ENCODE data around the gene IL21R. TPM values are rescaled to one million over a fixed set of nuclear protein-coding genes. Genes with fewer than 3 reads are reported as not detected.

IL21R gene
- total and polyA plus RNA-seq, 9 of the 15 experiments (the other 6 are each of a cell fraction or from before 2014, with no cell fraction given) = 0.04 to 0.34 (median 0.18) TPM; not detected in 1

DNA sequence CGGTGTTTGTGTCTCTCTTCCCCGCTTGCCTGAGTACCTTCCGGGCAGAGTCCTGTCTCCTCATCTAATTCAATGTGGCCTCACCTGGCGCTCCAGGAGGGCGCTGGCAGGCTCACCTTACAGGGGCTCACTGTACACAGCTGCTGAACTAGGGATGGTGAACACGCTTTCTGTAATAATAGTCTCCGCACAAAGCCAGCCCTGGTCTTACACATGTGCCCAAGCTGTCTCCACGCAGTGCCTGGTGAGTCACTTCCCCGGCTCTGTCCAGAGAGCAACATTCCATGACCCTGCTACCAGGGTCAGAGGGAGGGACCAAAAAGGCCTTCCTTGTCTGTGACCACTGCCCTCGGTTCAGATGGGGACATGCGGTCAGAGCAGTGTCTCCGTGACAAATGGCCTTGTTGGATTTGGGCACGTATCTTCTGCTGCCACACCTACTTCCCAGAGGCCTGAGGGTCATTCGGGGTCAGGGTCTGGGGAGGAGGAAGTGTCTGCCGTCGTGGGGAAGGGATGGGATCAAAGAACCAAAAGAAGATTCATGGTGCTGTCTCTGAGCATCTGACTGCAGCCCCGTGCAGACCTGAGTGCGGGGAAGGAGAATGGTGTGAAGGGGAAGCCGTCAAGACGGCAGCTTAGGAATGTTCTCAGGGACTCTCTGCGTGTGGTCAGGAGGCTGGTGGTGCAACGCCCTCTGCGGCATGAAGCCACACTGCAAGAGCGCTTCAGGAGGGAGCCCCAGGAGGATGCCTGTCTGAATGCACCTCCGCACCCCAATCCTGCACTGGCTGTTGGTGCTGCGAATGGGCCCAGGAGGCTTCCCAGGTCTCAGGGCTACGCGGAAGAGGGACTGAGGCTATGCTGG lies 68.8 kb downstream of the IL21R start (continued):
- TF ChIP-seq, protein P1, sequence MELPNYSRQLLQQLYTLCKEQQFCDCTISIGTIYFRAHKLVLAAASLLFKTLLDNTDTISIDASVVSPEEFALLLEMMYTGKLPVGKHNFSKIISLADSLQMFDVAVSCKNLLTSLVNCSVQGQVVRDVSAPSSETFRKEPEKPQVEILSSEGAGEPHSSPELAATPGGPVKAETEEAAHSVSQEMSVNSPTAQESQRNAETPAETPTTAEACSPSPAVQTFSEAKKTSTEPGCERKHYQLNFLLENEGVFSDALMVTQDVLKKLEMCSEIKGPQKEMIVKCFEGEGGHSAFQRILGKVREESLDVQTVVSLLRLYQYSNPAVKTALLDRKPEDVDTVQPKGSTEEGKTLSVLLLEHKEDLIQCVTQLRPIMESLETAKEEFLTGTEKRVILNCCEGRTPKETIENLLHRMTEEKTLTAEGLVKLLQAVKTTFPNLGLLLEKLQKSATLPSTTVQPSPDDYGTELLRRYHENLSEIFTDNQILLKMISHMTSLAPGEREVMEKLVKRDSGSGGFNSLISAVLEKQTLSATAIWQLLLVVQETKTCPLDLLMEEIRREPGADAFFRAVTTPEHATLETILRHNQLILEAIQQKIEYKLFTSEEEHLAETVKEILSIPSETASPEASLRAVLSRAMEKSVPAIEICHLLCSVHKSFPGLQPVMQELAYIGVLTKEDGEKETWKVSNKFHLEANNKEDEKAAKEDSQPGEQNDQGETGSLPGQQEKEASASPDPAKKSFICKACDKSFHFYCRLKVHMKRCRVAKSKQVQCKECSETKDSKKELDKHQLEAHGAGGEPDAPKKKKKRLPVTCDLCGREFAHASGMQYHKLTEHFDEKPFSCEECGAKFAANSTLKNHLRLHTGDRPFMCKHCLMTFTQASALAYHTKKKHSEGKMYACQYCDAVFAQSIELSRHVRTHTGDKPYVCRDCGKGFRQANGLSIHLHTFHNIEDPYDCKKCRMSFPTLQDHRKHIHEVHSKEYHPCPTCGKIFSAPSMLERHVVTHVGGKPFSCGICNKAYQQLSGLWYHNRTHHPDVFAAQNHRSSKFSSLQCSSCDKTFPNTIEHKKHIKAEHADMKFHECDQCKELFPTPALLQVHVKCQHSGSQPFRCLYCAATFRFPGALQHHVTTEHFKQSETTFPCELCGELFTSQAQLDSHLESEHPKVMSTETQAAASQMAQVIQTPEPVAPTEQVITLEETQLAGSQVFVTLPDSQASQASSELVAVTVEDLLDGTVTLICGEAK (IDR thresholded peaks at IDR 0.05) = no peak
- TF ChIP-seq, protein P1 (CRISPR knock-in tag; IDR thresholded peaks at IDR 0.05) = 0 out of 2 replicates have a peak, but pooled peaks have one; percentile 34
- TF ChIP-seq, protein P2, sequence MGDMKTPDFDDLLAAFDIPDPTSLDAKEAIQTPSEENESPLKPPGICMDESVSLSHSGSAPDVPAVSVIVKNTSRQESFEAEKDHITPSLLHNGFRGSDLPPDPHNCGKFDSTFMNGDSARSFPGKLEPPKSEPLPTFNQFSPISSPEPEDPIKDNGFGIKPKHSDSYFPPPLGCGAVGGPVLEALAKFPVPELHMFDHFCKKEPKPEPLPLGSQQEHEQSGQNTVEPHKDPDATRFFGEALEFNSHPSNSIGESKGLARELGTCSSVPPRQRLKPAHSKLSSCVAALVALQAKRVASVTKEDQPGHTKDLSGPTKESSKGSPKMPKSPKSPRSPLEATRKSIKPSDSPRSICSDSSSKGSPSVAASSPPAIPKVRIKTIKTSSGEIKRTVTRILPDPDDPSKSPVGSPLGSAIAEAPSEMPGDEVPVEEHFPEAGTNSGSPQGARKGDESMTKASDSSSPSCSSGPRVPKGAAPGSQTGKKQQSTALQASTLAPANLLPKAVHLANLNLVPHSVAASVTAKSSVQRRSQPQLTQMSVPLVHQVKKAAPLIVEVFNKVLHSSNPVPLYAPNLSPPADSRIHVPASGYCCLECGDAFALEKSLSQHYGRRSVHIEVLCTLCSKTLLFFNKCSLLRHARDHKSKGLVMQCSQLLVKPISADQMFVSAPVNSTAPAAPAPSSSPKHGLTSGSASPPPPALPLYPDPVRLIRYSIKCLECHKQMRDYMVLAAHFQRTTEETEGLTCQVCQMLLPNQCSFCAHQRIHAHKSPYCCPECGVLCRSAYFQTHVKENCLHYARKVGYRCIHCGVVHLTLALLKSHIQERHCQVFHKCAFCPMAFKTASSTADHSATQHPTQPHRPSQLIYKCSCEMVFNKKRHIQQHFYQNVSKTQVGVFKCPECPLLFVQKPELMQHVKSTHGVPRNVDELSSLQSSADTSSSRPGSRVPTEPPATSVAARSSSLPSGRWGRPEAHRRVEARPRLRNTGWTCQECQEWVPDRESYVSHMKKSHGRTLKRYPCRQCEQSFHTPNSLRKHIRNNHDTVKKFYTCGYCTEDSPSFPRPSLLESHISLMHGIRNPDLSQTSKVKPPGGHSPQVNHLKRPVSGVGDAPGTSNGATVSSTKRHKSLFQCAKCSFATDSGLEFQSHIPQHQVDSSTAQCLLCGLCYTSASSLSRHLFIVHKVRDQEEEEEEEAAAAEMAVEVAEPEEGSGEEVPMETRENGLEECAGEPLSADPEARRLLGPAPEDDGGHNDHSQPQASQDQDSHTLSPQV (IDR thresholded peaks at IDR 0.05) = peak; percentile 83
- TF ChIP-seq, protein P3, sequence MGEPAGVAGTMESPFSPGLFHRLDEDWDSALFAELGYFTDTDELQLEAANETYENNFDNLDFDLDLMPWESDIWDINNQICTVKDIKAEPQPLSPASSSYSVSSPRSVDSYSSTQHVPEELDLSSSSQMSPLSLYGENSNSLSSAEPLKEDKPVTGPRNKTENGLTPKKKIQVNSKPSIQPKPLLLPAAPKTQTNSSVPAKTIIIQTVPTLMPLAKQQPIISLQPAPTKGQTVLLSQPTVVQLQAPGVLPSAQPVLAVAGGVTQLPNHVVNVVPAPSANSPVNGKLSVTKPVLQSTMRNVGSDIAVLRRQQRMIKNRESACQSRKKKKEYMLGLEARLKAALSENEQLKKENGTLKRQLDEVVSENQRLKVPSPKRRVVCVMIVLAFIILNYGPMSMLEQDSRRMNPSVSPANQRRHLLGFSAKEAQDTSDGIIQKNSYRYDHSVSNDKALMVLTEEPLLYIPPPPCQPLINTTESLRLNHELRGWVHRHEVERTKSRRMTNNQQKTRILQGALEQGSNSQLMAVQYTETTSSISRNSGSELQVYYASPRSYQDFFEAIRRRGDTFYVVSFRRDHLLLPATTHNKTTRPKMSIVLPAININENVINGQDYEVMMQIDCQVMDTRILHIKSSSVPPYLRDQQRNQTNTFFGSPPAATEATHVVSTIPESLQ (CRISPR knock-in tag; IDR thresholded peaks at IDR 0.05) = no peak
- no peak for TF ChIP-seq PHB (CRISPR knock-in tag; IDR thresholded peaks at IDR 0.05)
- TF ChIP-seq, protein P4, sequence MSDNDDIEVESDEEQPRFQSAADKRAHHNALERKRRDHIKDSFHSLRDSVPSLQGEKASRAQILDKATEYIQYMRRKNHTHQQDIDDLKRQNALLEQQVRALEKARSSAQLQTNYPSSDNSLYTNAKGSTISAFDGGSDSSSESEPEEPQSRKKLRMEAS (CRISPR knock-in tag; IDR thresholded peaks at IDR 0.05) = peak; percentile 85
- TF ChIP-seq CTBP1 (IDR thresholded peaks at IDR 0.05; ENCODE audit: borderline replicate concordance) = peak; percentile 82; the same call in 1 of the 2 replicates
- peak; percentile 57 for TF ChIP-seq RBBP5 (IDR thresholded peaks at IDR 0.05; ENCODE audit: borderline replicate concordance, insufficient read depth, low read length, poor library complexity, severe bottlenecking)
- TF ChIP-seq NFIC (IDR thresholded peaks at IDR 0.05) = peak; percentile 18; the same call in 1 of the 2 replicates
